T-helper 2 cell treated with Interferon-gamma antibody and Interleukin-4, amounts not matched to agents 5 μg/mL and 100 μg/mL, for 36 hours (primary cell): Measurements from ENCODE around the gene MOSPD2.

ENCODE experiments used
- DNase-seq: peaks from one replicate; pipeline ENCODE4 v3.0.0; 2021; ENCODE audit warnings: low spot score
- H3K27ac Mint-ChIP-seq: one replicate; pipeline ENCODE4 v1.8.0; 2021; ENCODE audit warnings: mild to moderate bottlenecking, mixed read lengths
- H3K27me3 Mint-ChIP-seq: one replicate; pipeline ENCODE4 v1.8.0; 2021; ENCODE audit warnings: low read depth, mixed read lengths
- H3K36me3 Mint-ChIP-seq: one replicate; pipeline ENCODE4 v1.8.0; 2021; ENCODE audit warnings: low read depth, mixed read lengths
- H3K4me1 Mint-ChIP-seq: one replicate; pipeline ENCODE4 v1.8.0; 2021; ENCODE audit warnings: low read depth, mixed read lengths
- H3K4me3 Mint-ChIP-seq: one replicate; pipeline ENCODE4 v1.8.0; 2022; ENCODE audit warnings: mild to moderate bottlenecking, moderate library complexity, mixed read lengths
- H3K9me3 Mint-ChIP-seq: one replicate; pipeline ENCODE4 v1.8.0; 2021; ENCODE audit warnings: mixed read lengths

The MOSPD2 gene

GRCh38 chrX:14964500-14964899, 91.3 kb downstream of the MOSPD2 start:
- Mint-ChIP-seq H3K9me3 (no peaks in the 10 kb centered on the region), H3K36me3 (no peaks in the 10 kb centered on the region), H3K4me1 (no peaks in the 10 kb centered on the region), H3K4me3 (no peak overlapping the region), H3K27me3 (no peaks in the 10 kb centered on the region), H3K27ac (no peak overlapping the region)
- DNase-seq, result no peak
